Limb (tissue), 2 donors: Measurements from ENCODE around the gene AGK.
A peak's percentile ranks its signal among the peaks of the same experiment; 100 is the strongest.

ENCODE experiments used
- DNase-seq, 2 donors: peaks; one replicate each; pipeline ENCODE4 v3.0.0-alpha.2; 2016; ENCODE audit errors: extremely low spot score in 2 of 2

Gene AGK, protein sequence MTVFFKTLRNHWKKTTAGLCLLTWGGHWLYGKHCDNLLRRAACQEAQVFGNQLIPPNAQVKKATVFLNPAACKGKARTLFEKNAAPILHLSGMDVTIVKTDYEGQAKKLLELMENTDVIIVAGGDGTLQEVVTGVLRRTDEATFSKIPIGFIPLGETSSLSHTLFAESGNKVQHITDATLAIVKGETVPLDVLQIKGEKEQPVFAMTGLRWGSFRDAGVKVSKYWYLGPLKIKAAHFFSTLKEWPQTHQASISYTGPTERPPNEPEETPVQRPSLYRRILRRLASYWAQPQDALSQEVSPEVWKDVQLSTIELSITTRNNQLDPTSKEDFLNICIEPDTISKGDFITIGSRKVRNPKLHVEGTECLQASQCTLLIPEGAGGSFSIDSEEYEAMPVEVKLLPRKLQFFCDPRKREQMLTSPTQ

DNA sequence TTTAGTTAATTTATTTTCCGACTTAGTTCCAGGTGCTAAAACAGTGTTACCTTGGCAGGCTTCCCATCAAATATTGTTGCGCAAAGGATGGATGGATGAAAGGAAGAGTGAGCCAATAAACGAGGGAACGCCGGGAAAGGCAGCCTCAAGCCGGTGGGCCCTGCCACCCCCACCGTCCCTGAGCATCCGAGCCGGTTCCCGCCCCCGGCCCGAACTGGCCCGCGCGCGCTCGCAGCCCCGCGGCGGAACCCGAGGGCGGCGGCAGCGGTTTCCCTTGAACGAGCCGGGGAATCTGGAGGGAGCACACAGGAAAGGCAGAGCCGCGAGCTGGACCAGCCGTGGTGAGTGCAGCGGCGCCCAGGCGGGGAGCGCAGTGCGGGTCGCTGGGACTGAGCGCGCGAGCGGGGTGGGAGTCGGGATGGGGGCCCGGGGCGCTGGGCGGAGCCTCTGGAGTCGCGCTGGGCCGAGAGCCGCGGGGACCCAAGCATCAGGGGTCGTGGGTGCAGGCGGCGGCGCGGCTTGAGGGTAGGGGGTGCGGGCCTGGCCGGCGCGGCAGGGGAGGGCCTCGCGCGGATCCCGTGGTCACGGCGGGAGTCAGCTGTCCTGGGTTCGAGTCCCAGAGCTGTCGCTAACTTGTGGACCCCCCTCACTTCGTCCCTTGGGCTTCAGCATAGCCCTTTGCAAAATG lies at the start of gene AGK:
TSS of gene AGK (plus strand) at position 317 of the 688 bp plus-strand sequence. CDS start 4,057 bp downstream, outside the sequence.
- peak; percentile 84 to 92 for DNase-seq

DNA sequence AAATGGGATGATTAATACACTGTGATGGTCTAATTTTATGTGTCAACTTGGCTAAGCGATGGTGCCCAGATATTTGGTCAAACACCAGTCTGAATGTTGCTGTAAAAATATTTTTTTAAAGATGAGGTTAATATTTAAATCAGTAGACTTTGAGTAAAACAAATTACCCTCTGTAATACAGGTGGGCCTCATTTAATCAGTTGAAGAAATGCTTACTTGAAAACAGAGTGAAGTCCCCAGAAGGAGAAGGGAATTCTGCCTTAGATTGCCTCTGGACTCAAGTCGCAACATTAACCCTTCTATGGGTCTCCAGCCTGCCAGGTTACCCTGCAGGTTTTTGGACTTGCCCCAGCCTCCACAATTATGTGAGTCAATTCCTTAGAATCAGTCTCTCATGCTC lies 49.8 kb upstream of the AGK start:
- DNase-seq, result no peak

DNA sequence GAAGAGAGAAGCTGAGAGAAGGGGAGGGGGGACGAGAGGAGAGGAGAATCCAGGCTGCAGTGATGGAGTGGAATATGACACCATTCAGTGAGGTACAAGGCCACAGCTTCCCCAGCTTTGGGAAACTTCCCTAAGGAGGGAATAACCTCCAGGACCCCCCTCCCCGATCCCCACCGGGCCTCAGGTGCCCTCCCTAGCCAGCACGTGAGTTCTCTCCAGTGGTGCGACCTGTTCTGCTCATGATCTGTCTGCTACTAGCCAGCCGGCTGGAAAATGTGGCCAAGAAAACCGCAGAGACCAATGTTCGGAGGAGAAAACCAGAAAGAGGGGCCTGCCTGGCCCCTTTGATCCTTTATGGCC lies 39.9 kb upstream of the AGK start:
- peak in 1 of 2 donors; percentile 40 for DNase-seq

DNA sequence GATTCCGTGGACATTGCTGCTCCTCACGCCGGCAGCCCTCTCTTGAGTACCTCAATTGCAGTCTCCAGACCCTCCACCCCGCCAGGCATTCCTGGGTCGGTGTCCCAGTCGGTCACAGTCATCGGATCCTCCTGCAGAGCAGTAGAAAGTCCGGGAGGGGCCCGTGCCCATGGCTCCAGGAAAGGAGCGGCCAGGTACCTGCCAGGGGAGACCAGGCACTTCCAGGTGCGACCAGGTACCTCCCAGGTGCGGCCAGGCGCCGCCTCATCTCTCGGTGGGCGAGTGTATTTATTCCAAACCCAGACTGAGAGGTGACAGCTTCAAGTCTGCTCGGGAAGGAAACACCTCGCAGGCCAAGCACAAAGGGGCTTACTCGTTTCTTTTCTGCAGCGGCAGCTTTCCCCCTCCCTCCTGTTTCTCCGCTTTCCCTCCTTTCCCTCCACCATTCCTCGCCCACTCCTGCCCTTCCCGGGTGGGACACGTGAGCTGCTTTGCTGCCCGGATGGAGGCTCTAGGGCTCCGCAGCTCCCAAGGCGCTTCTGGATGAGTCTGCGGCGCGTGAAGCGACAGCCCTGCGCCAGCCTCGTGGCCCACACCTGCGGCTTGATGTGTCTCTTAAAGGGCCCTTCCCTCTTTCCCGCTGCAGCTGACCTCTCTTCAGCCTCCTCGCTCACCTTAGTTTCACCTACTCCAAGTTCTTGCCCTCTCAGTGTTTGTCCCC lies 39.4 kb upstream of the AGK start:
- peak in 1 of 2 donors; percentile 49 for DNase-seq

DNA sequence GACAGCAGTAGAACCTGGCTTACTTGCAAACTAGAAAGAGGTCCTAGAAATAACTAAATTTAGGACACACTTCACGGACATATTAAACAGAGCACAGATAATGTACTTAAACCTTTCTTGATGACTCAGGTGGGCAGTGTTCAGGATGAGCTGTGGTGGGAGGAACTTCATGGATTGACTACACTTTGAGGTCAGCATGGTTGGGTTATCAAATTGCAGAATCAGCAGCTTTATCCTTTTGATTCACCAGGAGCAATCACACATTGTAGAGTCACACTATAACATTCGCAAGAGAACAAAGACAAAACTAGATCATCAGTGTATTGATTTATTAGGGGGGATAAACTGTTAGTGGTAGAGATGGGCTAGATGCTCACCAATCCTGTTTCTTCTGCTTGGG lies 38.6 kb upstream of the AGK start:
- DNase-seq, result no peak

DNA sequence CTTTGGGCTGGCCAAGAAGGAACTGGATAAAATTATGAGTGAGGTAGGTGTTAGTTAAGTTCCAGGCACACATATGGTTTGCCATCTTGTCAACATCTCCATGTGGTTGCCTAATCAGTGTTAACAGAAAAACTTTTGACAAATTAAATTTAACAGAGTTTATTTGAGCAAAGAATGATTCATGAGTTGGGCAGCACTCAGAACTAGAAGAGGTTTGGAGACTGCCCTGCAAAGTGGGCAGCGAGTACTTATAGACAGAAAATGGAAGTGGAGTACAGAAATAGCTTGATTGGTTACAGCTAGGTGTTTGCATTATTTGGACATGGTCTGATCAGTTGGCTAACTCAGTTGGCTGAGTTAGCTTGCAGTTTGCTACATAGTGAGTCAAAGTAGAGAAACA lies 37.5 kb upstream of the AGK start:
- no peak for DNase-seq

DNA sequence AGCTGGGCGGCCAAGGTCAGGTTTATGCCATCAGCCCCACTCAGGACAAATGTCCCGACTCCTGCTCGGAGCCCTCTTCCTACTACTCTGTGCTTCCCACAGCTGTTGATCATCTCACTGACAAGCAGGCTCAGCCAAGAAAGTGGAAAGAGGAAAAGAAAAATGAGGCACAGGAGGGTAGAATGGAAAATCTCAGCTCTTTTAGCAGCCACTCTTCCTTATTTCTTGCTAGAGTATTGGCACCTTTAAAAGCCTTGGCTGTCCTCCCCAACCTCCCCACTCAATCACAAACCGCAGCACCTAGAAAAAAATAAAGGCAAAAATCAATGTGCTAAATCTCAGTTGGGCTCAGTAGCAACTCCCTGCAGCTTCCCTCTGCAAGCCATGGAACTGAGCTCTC lies 35.3 kb upstream of the AGK start:
- DNase-seq, result no peak

DNA sequence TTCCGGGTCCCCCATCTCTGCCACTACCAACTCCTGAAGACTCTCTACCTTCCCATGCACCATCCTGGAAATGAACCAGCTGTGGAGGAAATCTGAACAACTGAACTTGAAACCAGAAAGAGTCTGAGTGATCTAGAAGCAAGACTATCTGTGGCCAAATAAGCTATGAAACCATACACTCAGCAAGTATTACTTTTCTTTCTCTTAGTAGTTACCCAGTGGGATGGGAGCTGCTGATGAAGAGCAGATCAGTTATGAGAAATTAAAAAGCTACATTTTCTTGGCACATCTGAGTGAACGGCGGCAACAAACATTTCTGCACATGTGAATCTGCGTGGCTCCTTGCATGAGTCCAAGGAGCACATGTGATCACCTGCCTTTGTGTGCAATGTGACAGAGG lies 31.6 kb upstream of the AGK start:
- no peak for DNase-seq

DNA sequence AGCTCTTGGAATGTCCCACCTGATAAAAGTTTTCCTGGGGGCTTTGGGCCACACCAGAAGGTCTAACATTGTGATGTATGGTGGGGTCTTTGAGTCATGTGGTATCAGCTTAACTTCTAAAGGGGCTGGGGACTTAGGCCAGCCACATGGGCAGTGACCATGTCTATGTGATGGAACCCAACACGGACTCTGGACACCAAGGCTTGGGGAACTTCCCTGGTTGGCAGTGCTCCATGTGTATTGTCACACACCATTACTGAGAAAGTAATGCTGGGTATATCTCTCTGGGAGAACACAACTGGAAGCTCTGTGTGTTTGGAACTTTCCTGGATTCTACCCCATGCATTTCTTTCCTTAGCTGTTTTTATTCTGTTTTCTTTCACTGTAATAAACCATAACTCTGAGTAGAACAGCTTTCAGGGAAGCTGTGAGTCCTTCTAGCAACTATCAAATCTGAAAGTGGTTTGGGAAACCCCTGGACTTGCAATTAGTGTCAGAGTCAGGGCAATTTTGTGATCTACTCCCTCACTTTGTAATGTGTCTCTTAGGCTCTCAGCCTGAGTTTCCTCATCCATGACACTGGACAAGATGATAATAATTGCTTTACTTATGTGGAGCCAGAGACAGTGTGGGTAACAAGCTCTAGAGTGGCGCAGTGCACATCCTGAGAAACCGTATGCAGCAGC lies 28.4 kb upstream of the AGK start:
- DNase-seq, result no peak

DNA sequence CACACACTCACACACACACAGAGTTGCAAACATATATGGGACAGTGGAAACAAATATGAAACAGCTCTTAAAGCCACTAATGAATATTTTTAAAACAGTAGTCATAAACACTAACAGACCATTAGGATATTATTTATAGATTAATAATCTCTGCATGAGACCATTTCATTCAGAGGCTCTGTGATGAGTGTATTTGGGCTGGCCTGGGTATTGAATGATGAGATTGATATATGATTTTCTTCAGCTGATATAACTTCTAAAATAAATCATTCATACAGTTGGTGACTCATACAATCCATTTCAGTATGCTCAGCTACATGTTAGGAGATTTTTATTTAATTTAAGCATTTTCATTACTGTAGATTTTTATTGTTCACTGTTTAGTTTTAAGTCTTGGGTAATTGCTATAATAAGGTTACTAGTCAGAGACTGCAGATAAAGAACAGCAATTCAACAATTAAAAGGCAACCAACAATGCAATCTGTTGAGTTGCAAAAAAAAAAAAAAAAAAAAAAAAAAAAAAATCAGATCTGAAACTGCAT lies 25.2 kb upstream of the AGK start:
- no peak for DNase-seq

DNA sequence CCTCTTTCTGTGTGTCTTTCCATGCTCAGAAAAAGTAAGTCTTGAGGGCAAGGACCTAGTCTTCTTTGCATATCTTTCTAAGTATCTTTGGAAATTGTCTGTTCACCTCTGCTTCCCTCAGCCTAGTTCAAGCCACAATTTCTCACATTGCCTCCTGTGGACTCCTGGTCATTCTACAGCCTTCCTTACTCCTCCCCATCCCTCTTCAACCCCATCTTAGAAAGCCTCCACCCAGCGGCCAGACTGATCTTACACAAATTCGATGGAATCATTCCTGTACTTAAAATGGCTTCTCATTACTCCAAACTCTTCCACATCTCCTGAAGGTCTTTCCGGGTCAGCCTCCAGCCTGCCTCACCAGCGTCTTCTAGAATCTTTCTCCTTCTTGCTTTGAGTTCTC lies 24.1 kb upstream of the AGK start:
- DNase-seq, result no peak

DNA sequence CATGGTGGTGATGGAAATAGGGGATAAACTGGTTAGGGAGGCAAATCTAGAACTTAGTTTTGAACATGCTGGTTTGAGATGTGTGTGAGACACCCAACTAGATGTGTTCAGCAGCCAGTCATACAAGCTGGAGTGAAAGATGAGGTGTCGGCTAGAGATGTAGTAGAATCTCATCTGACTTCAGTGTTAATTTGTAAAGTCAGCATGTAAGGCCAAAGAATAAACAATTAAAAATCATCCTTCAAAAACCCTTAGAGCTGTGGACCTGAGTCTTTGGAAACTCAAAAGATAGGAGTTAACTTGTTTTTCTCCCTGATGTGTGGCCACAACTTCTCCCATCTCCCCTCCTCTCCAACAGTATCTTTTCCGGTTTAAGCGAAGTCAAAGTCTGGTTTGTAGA lies 22.8 kb upstream of the AGK start:
- DNase-seq, result no peak

DNA sequence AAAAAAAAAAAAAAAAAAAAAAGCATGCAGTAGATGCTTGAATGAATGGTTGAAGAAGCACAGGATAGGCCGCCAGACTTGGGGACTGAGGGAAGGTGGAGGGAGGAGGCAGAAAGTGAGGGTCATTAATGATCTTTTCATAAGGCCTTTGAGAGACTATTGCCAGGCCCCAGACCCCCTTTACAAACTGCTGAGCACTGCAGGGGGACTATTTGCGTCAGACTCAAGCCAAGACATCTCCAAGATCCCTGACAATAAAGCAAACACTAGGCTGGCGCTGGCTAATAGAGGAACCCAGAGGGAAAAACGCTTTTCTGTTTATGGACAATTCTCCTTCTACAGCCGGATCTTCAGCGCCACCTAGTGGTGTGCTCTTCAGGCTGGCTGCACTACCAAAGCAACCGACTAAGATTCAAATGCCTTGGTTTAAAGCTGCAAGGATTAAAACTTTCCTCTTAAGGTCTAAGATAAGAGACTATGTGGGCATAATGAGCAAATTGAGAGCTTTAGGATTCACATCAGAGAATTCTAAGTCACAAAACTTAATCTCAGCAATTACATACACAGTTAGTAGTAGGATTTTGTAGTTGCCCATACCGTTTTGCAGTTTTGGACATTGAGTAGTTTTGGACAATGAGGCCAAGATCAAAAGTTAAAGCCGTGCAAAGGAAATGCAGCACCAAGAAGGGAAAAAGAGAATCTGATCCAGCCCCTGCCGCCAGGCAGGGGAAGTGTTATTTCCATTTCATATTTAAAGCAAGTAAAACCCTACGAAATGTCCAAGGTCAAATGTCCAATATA lies 17.9 kb upstream of the AGK start:
- DNase-seq, result peak; percentile 84 to 87

DNA sequence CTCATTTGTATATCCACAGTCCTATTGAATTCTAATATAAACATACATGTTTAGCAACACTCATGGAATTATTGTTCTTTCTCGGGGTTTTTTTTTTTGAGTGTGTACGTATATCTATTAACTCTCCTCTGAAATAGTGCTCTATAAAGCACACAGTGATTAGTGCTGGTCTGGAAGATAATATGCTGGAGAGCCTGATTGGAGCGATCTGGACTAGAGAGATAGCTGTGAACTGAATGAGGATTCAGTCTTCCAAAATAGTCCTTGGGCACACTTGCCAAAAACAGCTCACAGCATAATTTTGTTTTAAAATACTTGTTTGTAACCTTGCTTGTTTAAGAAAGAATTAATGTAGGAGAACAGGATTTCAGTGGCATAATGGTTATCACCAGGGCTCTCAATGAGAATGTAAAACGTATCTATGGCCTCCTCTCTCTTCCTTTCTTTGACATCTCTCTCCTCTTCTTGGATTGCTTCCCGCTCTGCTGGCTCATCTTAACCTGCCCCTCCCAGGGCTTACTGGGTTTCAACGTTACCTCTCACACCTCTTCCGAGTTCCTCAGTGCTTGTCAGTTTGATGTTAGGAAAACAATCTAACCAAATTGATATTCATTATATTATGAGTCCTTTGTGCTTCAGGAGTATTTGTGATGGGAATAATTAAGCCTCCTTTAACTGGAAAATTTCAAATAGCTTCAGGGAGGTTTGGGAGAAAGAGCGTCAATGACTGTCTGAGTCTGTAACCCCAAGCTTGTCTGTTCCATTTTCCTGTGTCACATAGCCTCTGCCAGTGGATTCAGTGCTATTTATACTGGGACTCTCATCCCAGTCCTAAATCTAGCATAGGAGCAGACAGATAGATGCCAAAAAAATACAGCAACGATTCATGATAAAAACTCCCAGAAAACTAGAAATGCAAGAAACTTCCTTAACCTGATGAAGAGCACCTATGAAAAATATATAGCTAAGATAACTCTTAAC lies 16.2 kb upstream of the AGK start:
- DNase-seq, result no peak

DNA sequence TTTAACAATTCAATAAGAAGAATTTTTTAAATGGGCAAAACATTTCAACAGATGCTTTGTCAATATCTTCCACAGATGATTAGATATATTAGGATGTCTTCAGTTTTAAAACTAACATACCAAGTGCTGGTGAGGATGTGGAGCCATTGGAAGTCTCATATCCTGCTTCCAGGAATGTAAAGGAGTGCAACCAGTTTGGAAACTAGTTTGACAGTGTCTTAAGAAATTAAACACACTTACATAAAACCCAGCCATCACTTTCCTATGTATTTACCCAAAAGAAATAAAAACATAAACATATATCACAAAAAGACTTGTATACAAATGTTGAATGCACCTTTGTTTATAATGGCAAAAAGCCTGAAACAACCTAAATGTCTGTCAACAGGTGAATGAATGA lies 13.3 kb upstream of the AGK start:
- no peak for DNase-seq

DNA sequence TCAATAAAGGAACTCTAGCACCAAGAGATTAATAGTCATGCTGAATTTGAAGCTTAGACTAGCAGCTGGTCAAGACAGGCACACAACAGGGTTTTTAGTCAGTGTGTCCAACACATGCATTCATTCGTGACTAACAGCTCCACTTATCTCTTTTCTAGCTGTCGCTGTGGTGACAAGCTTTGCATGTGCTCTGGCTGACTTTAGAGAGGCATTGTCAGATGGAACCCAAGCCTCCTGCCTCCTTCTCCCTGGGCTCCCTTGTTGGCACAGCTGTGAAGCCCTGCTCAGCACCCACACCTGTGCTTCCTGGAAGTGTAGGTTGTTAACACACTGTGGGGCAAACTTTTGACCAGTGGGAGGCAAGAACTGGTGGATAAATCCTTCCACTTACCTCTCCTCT lies 9.8 kb upstream of the AGK start:
- no peak for DNase-seq

DNA sequence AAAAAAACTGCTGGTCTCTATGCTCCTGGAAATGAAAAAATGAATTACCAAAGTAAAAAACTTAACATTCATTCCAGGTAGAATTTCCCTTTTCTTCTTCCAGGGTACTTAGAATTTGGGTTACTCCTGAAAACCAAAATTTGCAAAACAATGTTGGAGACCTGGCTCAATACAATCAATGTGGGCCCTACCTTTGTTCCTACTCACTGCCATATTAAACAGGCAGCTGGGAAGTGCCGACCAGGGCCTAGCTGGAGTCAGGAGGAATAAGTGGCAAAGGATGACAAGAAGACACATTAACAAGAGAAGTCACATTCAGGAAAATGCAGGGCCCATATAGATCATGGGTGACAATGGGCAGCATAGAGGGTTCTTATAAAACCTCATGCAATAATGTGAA lies 6.4 kb upstream of the AGK start:
- no peak for DNase-seq

DNA sequence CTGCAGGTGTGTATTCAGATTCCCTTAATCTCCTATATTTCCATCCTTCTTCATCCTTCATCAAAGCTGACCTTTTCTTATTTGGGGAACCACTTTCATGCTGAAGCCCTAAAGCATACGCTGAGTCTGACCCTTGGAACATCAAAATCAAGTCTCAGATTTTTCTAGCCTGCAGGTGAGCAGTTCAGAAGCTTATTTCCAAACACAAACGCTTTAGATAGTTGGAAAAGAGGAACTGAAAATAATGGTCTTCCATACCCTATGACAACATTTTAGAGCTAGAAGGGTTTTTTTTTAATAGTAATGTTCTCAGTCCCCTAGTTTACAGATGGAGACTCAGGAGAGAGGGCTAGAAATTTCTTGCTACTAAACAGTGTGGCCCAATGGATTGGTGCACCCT lies 1.6 kb upstream of the AGK start:
- DNase-seq, result no peak

DNA sequence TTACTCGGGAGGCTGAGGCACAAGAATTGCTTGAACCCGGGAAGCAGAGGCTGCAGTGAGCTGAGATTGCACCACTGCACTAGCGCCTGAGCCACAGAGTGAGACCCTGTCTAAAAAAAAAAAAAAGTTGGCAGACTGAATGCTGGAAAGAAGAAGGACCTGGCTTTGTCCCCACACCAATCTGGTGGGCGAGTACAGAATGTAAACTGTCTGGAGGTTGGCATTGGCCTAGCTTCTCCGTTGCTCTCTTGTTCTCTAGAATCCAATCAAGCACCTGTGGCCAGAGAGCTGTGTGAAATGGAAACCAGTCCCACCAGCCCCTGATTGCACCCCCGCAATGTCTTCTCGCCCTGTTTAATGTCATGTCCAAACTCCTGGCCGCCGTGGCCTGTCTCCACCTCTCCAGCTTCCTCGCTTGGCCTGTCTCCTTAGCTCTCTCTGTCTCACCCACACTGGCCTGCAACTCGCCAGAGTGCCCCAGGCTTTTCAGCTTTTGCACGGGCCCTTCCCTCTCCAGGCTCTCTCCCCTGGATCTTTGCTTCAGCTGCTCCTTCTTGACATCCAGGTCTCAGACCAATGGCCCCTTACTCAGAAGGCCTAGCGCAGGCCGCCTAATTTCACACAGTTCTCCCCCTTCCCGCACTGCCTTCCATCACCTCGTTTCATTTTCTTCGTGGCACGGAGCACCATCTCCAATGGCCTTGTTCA lies 670 bp upstream of the AGK start:
- peak in 1 of 2 donors; percentile 56 for DNase-seq
